Thoracic aorta (tissue), 2 donors: ENCODE measurements around the gene CTSW. TPM values are rescaled to one million over a fixed set of nuclear protein-coding genes. Genes with fewer than 3 reads are reported as not detected.
A peak's percentile ranks its signal among the peaks of the same experiment; 100 is the strongest.

Source experiments
- ATAC-seq: fragments of 150-250 bp; one replicate; pipeline ENCODE4 v1.8.0; 2017; ENCODE audit warnings: low read depth; ENCODE audit not compliant: insufficient number of reproducible peaks, low FRiP score
- DNase-seq: peaks from one replicate; pipeline ENCODE4 v3.0.0-alpha.2; 2020; ENCODE audit warnings: low spot score
- H3K27ac ChIP-seq, 2 donors: fragments of 200-600 bp; sonication (generic); 1 replicate in 1 of 2; 2 replicates in 1 of 2; pipeline ENCODE4 v1.5.1; 2016; ENCODE audit warnings: mild to moderate bottlenecking in 2 of 2, moderate library complexity in 2 of 2
- H3K27me3 ChIP-seq: fragments of 200-600 bp; sonication (generic); replicated peaks from 2 replicates; pipeline ENCODE4 v1.6.0; 2016; ENCODE audit warnings: mild to moderate bottlenecking; ENCODE audit not compliant: insufficient read depth
- H3K36me3 ChIP-seq: fragments of 200-600 bp; sonication (generic); one replicate; pipeline ENCODE4 v1.5.1; 2016
- H3K4me1 ChIP-seq, 2 donors: fragments of 200-600 bp; sonication (generic); 1 replicate in 1 of 2; 2 replicates in 1 of 2; pipeline versions ENCODE4 v1.5.1 to v1.6.0; 2016; ENCODE audit warnings: low read depth in 2 of 2, mild to moderate bottlenecking in 1 of 2; ENCODE audit not compliant: control insufficient read depth in 1 of 2
- H3K4me3 ChIP-seq: fragments of 200-600 bp; sonication (generic); 2 replicates; pipeline ENCODE4 v1.5.1; 2016; ENCODE audit warnings: mild to moderate bottlenecking
- H3K9me3 ChIP-seq: fragments of 200-600 bp; sonication (generic); 2 replicates; pipeline ENCODE4 v1.5.1; 2016
- total RNA-seq, 2 donors: library from RNA; depleted of rRNA; stranded (reverse); fragments of >200 nt; gene quantifications; one replicate each; pipeline versions ENCODE4 v1.1.0 to v1.2.3, GENCODE V29; 2016
- TF ChIP-seq, protein P1 (sequence below): fragments of 200-600 bp; sonication (generic); IDR thresholded peaks from one replicate; pipeline ENCODE4 v1.5.1; 2019; ENCODE audit warnings: antibody characterized with exemption

Gene CTSW
- total RNA-seq, 2 donors from 2014 or later = 1.6 to 13.7 TPM

DNA sequence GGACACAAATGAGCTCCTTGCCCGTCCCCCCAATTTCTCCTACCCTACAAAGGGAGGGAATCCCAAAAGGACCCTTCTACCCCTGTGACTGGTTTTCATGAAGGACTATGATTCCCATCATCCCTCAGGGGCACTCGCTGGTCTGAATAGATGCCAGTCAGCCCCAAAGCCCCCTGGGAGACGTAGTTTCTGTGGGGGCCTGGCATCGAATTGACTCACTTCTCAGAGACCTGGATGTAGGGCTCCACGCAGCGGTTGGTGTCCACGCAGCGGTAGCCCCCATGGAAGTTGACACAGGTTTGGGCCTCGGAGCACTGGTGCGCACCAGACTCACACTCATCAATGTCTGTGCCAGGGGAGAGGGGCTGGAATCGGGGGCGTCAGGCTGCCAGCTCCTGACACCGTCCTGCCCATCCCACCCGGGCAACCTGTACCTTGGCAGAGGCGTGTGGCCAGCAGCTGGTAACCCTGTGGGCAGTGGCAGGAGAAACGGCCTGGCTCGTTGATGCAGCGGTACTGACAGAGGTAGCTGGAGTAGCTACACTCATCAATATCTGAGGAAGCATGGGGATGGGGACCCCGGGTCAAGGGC, 11.5 kb upstream of the CTSW start:
- H3K36me3 ChIP-seq = peaks cover 57% of the 10 kb centered on the region

DNA sequence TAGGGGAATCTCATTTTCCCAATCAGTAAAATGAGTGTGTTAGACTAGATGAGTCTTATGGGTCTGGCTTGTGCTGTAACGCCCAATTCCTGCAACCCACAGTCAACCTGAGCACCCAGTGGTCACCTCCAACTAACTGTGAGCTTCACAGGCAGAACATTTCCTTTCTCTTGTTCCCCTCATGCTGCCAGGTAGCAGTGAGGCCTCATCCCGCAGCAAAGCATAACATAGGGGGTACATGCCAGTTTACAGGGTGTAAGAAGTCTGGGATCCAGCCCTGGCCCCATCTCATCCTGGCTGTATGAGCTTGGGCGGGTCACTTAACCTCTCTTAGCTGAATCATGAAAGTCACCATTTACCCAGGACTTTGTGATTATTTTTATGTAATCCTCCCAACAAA, 10.7 kb upstream of the CTSW start:
- Histone ChIP-seq H3K4me3 (no peak overlapping the region), H3K27me3 (no peaks in the 10 kb centered on the region), H3K4me1 (peaks cover 5 to 31% of the 10 kb centered on the region in 2 donors), H3K27ac (peak overlapping the region in 1 of 2 donors; percentile 47), H3K9me3 (no peaks in the 10 kb centered on the region), H3K36me3 (peaks cover 49% of the 10 kb centered on the region)
- no peak for ATAC-seq
- no peak for DNase-seq
- TF ChIP-seq, protein P1, sequence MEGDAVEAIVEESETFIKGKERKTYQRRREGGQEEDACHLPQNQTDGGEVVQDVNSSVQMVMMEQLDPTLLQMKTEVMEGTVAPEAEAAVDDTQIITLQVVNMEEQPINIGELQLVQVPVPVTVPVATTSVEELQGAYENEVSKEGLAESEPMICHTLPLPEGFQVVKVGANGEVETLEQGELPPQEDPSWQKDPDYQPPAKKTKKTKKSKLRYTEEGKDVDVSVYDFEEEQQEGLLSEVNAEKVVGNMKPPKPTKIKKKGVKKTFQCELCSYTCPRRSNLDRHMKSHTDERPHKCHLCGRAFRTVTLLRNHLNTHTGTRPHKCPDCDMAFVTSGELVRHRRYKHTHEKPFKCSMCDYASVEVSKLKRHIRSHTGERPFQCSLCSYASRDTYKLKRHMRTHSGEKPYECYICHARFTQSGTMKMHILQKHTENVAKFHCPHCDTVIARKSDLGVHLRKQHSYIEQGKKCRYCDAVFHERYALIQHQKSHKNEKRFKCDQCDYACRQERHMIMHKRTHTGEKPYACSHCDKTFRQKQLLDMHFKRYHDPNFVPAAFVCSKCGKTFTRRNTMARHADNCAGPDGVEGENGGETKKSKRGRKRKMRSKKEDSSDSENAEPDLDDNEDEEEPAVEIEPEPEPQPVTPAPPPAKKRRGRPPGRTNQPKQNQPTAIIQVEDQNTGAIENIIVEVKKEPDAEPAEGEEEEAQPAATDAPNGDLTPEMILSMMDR = no peak

More for the DNA sequence above, 11.5 kb upstream of the CTSW start:
- H3K9me3 ChIP-seq = no peaks in the 10 kb centered on the region
- DNase-seq (no peak), ATAC-seq (no peak)
- no peaks in the 10 kb centered on the region for H3K27me3 ChIP-seq
- H3K4me3 ChIP-seq = no peak overlapping the region
- TF ChIP-seq, protein P1 = no peak
- H3K4me1 ChIP-seq = peaks cover 5 to 28% of the 10 kb centered on the region in 2 donors
- no peak overlapping the region for H3K27ac ChIP-seq

DNA sequence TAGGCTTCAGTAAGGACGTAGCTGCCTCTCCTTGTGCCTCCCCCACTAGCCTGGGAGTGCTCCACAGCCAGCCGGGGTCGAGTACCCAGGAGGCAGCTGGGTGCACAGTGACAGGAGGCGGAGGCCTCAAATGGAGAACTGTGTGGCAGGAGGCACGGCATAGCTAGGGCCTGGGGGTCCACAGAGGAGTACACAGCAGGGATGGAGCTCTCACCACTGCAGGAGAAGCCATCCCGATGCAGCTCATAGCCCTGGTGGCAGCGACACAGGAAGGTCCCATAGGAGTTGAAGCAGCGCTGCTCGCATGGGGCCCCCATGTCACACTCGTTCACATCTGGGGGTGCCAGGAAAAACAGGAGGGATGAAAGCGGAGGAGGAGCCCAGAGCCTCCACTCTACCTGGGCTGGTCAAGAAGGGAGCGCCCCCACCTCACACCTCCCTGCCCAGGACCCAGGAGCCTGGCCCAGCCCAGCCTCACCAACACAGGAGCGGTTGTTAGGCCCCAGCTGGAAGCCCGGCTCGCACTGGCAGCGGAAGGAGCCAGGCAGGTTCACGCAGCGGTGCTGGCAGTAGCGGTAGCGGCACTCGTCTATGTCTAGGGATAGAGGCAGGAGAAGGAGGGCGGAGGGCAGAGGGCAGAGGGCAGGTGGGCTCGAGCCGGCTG, 9.9 kb upstream of the CTSW start:
- ATAC-seq (no peak), DNase-seq (no peak)
- Histone ChIP-seq H3K9me3 (no peaks in the 10 kb centered on the region), H3K4me1 (peaks cover 5 to 34% of the 10 kb centered on the region in 2 donors), H3K4me3 (no peak overlapping the region), H3K36me3 (peaks cover 40% of the 10 kb centered on the region), H3K27me3 (no peaks in the 10 kb centered on the region), H3K27ac (peak overlapping the region in 1 of 2 donors; percentile 47)
- TF ChIP-seq, protein P1 = no peak

DNA sequence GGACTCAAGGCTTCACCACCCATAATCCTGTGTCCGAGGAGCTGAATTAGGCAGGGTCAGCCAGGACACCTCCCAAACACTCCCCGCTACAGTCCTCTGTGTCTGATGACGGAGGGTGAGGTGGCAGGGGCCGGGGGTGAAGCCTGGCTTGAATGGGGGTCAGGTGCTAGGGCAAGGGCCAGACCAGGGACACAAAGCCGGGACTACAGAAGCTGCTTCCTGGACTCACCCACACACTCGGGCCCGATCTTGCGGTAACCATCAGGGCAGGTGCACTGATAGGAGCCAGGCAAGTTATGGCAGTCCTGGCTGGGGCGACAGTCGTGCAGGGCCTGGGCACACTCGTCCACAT, 9.4 kb upstream of the CTSW start:
- TF ChIP-seq, protein P1 = no peak
- H3K27me3 ChIP-seq = no peaks in the 10 kb centered on the region
- no peak overlapping the region for H3K4me3 ChIP-seq
- ATAC-seq = no peak
- H3K36me3 ChIP-seq = peaks cover 35% of the 10 kb centered on the region
- H3K9me3 ChIP-seq = no peaks in the 10 kb centered on the region
- peak overlapping the region in 1 of 2 donors; percentile 12 for H3K27ac ChIP-seq
- DNase-seq = no peak
- H3K4me1 ChIP-seq = peaks cover 5 to 34% of the 10 kb centered on the region in 2 donors

DNA sequence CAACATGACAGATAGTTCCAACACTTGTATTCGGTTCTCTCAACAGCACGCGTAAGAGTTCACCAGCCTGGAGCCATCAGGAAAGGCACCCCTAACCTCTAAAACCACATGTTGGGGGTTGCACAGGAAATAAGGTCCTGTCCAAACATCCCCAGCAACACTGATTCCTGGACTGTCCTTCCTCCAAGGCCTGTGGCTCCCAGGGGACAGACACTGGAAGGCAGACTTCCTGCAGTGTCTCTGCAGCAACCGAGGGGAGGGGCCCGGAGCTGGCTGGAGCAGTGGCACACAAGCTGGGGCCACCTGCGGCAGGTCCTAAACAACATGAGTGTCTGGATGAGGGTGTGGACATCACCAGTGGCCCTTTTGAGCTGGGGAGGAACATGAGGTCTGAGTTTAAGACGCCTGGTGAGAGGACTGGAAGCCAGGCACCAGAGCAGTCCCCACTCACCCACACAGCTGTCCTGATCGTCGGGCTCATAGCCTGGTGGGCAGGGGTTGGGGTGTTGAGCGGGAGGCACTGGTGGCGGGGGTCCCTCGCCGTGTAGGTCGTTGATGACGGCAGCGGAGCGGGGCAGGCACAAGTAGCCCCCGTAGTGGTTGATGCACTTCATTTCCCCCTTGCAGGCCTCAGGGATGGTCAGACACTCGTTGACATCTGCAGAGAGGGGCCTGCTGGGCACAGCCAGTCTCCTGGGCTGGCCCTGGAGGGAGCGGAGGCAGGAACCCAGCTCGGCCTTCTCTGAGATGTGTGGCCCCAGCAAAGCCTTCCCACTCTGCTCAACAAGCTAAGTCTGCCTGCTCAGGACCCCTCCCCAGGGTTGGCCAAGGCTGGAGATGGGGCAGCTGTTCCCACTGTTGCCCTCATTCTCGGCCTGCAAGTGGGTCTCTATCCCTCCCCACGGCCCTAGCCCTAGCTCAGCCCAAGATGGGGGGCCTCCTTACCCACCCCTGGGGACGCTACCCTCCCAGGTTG, 8.6 kb upstream of the CTSW start:
- no peaks in the 10 kb centered on the region for H3K9me3 ChIP-seq
- H3K27me3 ChIP-seq = no peaks in the 10 kb centered on the region
- DNase-seq (no peak), ATAC-seq (no peak)
- TF ChIP-seq, protein P1 = no peak
- H3K36me3 ChIP-seq = peaks cover 28% of the 10 kb centered on the region
- H3K4me3 ChIP-seq = peak overlapping the region; percentile 90
- H3K4me1 ChIP-seq = peaks cover 5 to 34% of the 10 kb centered on the region in 2 donors
- peak overlapping the region; percentile 93 to 97 for H3K27ac ChIP-seq
